HG03521 (cell line): ENCODE results near the gene PEPD.
"Not testable (repeated sequence)": the region's sequence is repeated elsewhere in the genome, so short reads cannot be mapped to it uniquely, and the experiment has no call there.

ENCODE experiments used
- ATAC-seq: cut with Tn5 transposase; IDR thresholded peaks from one replicate; pipeline ENCODE4 v1.9.1; 2021; ENCODE audit warnings: mild to moderate bottlenecking, moderate library complexity; ENCODE audit not compliant: unreplicated experiment

The PEPD gene

GRCh38 chr19:33479570-33479969 lies 42.0 kb downstream of the PEPD start:
- ATAC-seq: not testable (repeated sequence)

GRCh38 chr19:33477781-33478180 lies 43.8 kb downstream of the PEPD start:
- no peak for ATAC-seq

- no peak for ATAC-seq
Measured at GRCh38 chr19:33476151-33476707, 45.4 kb downstream of the PEPD start.

GRCh38 chr19:33473653-33474305 lies 47.8 kb downstream of the PEPD start:
- no peak for ATAC-seq

- ATAC-seq: no peak
Measured at GRCh38 chr19:33472691-33473652, 48.6 kb downstream of the PEPD start.

- no peak for ATAC-seq
Measured at GRCh38 chr19:33472226-33472625, 49.4 kb downstream of the PEPD start.

- no peak for ATAC-seq
Measured at GRCh38 chr19:33471111-33471996, 50.2 kb downstream of the PEPD start.

GRCh38 chr19:33470686-33471085 lies 50.9 kb downstream of the PEPD start:
- no peak for ATAC-seq

- ATAC-seq: no peak
Measured at GRCh38 chr19:33470040-33470330, 51.6 kb downstream of the PEPD start.

- no peak for ATAC-seq
Measured at GRCh38 chr19:33469171-33470039, 52.2 kb downstream of the PEPD start.

GRCh38 chr19:33468361-33469170 lies 53.0 kb downstream of the PEPD start:
- no peak for ATAC-seq

GRCh38 chr19:33467851-33468250 lies 53.7 kb downstream of the PEPD start:
- no peak for ATAC-seq

- no peak for ATAC-seq
Measured at GRCh38 chr19:33465834-33466233, 55.8 kb downstream of the PEPD start.

GRCh38 chr19:33465371-33465770 lies 56.2 kb downstream of the PEPD start:
- no peak for ATAC-seq

- no peak for ATAC-seq
Measured at GRCh38 chr19:33464733-33465115, 56.9 kb downstream of the PEPD start.

- no peak for ATAC-seq
Measured at GRCh38 chr19:33464010-33464732, 57.4 kb downstream of the PEPD start.

GRCh38 chr19:33463199-33463598 lies 58.4 kb downstream of the PEPD start:
- no peak for ATAC-seq

- ATAC-seq: no peak
Measured at GRCh38 chr19:33462112-33462791, 59.3 kb downstream of the PEPD start.
